Fibroblast of villous mesenchyme (primary cell): ENCODE results near the gene MFN2. TPM values are rescaled to one million over a fixed set of nuclear protein-coding genes. Genes with fewer than 3 reads are reported as not detected.

Experiments used
- DNase-seq: peaks from one replicate; pipeline ENCODE4 v3.0.0-alpha.2; 2010; ENCODE audit warnings: low read depth
- H3K4me3 ChIP-seq: 2 replicates; pipeline ENCODE4 v1.5.1; 2011; ENCODE audit warnings: low read depth, mild to moderate bottlenecking, low read length
- total RNA-seq: library from RNA; depleted of rRNA; stranded (reverse); fragments of >200 nt; gene quantifications from 2 replicates; pipeline ENCODE4 v1.2.3, GENCODE V29; 2012
- TF ChIP-seq, protein P1 (sequence below): IDR thresholded peaks from 2 replicates; pipeline ENCODE4 v1.5.1; 2012; ENCODE audit warnings: low read depth, mild to moderate bottlenecking, low read length; ENCODE audit not compliant: insufficient read depth

The MFN2 gene
- total RNA-seq, 1 donor: 66.1 TPM

GRCh38 chr1:11997081-11997850 is 17.0 kb downstream of the MFN2 start:
- no peak overlapping the region for H3K4me3 ChIP-seq
- TF ChIP-seq, protein P1, sequence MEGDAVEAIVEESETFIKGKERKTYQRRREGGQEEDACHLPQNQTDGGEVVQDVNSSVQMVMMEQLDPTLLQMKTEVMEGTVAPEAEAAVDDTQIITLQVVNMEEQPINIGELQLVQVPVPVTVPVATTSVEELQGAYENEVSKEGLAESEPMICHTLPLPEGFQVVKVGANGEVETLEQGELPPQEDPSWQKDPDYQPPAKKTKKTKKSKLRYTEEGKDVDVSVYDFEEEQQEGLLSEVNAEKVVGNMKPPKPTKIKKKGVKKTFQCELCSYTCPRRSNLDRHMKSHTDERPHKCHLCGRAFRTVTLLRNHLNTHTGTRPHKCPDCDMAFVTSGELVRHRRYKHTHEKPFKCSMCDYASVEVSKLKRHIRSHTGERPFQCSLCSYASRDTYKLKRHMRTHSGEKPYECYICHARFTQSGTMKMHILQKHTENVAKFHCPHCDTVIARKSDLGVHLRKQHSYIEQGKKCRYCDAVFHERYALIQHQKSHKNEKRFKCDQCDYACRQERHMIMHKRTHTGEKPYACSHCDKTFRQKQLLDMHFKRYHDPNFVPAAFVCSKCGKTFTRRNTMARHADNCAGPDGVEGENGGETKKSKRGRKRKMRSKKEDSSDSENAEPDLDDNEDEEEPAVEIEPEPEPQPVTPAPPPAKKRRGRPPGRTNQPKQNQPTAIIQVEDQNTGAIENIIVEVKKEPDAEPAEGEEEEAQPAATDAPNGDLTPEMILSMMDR: no peak
- no peak for DNase-seq

GRCh38 chr1:11998636-11999035 is 18.4 kb downstream of the MFN2 start:
- H3K4me3 ChIP-seq: no peak overlapping the region
- no peak for DNase-seq
- TF ChIP-seq, protein P1: no peak

DNA sequence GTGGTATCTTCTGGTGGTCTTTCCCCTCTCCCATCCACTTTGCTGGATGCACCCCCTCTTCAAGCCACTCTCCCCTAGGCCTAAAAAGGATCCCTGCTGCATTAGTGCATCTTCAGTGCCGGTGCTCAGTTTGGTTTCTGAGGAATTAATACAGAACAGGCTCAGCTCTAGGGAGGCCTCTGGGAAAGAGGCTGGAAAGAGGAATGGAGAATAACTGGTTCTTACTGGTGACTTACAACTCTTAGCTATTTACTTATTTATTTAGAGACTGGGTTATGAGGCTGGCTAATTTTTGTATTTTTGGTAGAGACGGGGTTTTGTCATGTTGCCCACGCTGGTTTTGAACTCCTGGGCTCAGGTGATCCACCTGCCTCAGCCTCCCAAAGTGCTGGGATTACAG is 19.0 kb downstream of the MFN2 start:
- DNase-seq: no peak
- no peak overlapping the region for H3K4me3 ChIP-seq
- TF ChIP-seq, protein P1: no peak

- TF ChIP-seq, protein P1: peak; percentile 73
- peak; percentile 76 for DNase-seq
- H3K4me3 ChIP-seq: no peak overlapping the region
These were observed 21.1 kb downstream of the MFN2 start for GRCh38 chr1:12001249-12001917.

- TF ChIP-seq, protein P1: no peak
- no peak for DNase-seq
- H3K4me3 ChIP-seq: no peak overlapping the region
These were observed 21.8 kb downstream of the MFN2 start for GRCh38 chr1:12001996-12002493.

DNA sequence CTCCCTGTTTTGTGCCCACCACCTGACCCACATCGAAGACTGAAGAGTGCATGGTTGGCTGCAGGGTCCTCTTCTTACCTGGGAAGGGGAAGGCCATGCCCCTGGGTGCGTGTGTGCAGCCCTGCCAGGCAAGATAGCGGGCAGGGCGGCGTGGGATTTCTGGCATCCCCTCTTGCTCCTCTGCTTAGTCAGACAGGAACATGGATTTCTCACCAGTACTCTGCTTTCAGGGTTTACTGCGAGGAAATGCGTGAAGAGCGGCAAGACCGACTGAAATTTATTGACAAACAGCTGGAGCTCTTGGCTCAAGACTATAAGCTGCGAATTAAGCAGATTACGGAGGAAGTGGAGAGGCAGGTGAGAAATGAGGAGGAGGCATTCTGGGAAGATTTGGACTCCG is 23.5 kb downstream of the MFN2 start:
- TF ChIP-seq, protein P1: no peak

More for the DNA sequence above, 23.5 kb downstream of the MFN2 start:
- DNase-seq: no peak
- H3K4me3 ChIP-seq: no peak overlapping the region
